HEK293 (cell line): ENCODE results near the gene GNL3.

Experiments
- CTCF ChIP-seq: fragments of 450-650 bp; formaldehyde crosslinking; IDR thresholded peaks from 2 replicates; pipeline ENCODE4 v1.5.1; 2016; ENCODE audit warnings: missing biosample characterization, missing genetic modification characterization
- YY1 ChIP-seq: fragments of 450-650 bp; formaldehyde crosslinking; IDR thresholded peaks from 2 replicates; pipeline ENCODE4 v1.5.1; 2018; ENCODE audit warnings: missing biosample characterization, missing genetic modification characterization
- ZBTB8A ChIP-seq: fragments of 450-650 bp; formaldehyde crosslinking; IDR thresholded peaks from 2 replicates; pipeline ENCODE4 v1.5.1; 2016; ENCODE audit warnings: missing biosample characterization, missing genetic modification characterization
- ZEB2 ChIP-seq: fragments of 450-650 bp; formaldehyde crosslinking; IDR thresholded peaks from 2 replicates; pipeline ENCODE4 v1.5.1; 2016; ENCODE audit warnings: missing biosample characterization, missing genetic modification characterization
- ZNF175 ChIP-seq: fragments of 450-650 bp; formaldehyde crosslinking; IDR thresholded peaks from 2 replicates; pipeline ENCODE4 v1.5.1; 2016; ENCODE audit warnings: missing biosample characterization, missing genetic modification characterization
- ZNF391 ChIP-seq: fragments of 450-650 bp; formaldehyde crosslinking; IDR thresholded peaks from 2 replicates; pipeline ENCODE4 v1.5.1; 2016; ENCODE audit warnings: low read depth, missing biosample characterization, missing genetic modification characterization, borderline replicate concordance
- ZNF549 ChIP-seq: fragments of 450-650 bp; IDR thresholded peaks from 2 replicates; pipeline ENCODE4 v1.5.1; 2018; ENCODE audit warnings: missing biosample characterization, missing genetic modification characterization, mild to moderate bottlenecking, inconsistent platforms, moderate library complexity
- ZNF707 ChIP-seq: fragments of 450-650 bp; formaldehyde crosslinking; IDR thresholded peaks from 2 replicates; pipeline ENCODE4 v1.5.1; 2016; ENCODE audit warnings: missing biosample characterization, missing genetic modification characterization

GRCh38 chr3:52721730-52722008 is 35.8 kb downstream of the GNL3 start:
- TF ChIP-seq ZBTB8A (tag by site-specific recombination) = no peak
- TF ChIP-seq ZEB2 (tag by site-specific recombination) = no peak
- no peak for TF ChIP-seq CTCF (tag by site-specific recombination)
- TF ChIP-seq ZNF549 (tag by site-specific recombination) = no peak
- no peak for TF ChIP-seq YY1 (tag by site-specific recombination)
- TF ChIP-seq ZNF175 (tag by site-specific recombination) = no peak
- no peak for TF ChIP-seq ZNF707
- TF ChIP-seq ZNF391 = no peak
